Measurements from ENCODE around the gene IPO13.
A peak's percentile ranks its signal among the peaks of the same experiment; 100 is the strongest.

IPO13 gene

GRCh38 chr1:43970911-43971310 lies 24.2 kb downstream of the IPO13 start:
- no peak for DNase-seq

DNA sequence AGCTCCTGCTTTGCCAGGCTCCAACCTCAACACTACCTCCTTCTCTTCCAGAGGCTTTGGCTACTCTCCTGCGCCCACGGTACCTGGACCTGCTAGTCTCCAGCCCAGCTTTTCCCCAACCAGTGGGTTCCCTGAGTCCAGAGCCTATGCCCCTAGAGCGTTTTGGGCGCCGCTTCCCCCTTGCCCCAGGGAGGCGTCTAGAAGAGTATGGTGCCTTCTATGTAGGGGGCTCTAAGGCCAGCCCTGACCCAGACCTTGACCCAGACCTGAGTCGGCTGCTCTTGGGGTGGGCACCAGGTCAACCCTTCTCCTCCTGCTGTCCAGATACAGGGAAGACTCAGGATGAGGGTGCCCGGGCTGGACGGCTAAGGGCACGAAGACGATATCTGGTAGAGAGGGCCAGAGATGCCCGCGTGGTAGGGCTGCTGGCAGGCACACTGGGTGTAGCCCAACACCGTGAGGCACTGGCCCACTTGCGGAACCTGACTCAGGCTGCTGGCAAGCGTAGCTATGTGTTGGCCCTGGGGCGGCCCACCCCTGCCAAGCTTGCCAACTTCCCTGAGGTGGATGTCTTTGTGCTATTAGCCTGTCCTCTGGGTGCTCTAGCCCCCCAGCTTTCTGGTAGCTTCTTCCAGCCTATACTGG lies 24.7 kb downstream of the IPO13 start:
- DNase-seq, result no peak

DNA sequence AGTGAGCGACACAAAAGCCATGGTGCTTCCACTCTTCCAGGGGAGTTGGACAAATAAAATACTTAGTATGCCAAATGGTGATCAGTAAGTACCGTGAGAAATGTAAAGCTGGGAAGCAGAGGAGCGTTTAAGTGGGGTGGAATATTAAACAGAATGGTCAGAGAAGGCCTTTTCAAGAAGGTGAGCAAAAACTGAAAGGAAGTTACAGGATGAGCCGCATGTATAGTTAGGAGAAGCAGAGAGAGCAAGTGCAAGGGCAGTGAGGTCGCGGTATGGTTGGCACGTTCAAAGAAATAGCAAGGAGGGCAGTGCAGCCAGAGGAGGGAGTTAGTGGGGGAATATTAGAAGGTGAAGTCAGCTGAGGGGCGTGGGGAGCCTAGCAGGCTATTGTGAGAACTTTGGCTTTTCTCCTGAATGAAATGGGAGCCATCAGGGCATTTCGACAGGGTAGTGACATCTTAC lies 27.3 kb downstream of the IPO13 start:
- DNase-seq, result no peak

- peak; percentile 68 to 99 (median 94) for DNase-seq
Observed at GRCh38 chr1:43974443-43975248, 27.9 kb downstream of the IPO13 start, which contains the start of gene ATP6V0B. ATP6V0B (plus strand) TSS chr1:43974960; CDS start chr1:43975041, 81 bp downstream.

DNA sequence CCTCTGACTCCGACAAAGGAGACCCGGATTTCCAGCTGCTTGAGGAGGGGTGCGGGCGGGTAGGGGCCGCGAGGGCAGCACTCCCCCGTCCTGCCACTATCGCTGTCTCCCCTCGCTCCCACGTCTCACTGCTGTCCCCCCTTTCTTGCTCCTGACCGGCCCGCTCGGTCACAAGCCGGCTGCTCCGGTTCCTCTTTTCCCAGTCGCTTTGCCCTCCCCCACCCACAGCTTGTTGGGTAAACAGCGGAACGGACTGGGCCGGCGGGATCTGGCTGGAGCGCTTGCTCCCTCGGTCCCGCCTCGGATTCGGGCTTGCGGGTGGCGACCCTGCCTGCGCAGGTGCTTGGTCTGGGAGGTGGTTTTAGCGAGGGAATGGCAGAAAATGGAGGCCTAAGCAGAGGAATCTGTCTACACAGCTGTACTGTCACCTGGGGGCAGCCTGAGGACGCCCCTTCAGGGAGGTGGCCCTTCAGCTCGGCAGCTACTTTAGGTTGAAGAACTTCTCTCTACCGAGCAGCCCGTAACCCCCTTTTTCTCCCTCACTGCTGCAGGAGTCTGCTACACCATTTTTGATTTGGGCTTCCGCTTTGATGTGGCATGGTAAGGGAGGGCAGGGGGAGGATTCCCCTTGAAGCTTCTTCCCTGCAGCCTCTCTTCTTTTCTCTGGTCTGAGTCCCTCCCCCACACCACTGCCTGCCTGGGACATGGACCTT lies 28.7 kb downstream of the IPO13 start:
- DNase-seq, result peak in 26 of 56 donors; percentile 18 to 58 (median 44)

GRCh38 chr1:43976045-43976444 lies 29.3 kb downstream of the IPO13 start:
- DNase-seq, result no peak

DNA sequence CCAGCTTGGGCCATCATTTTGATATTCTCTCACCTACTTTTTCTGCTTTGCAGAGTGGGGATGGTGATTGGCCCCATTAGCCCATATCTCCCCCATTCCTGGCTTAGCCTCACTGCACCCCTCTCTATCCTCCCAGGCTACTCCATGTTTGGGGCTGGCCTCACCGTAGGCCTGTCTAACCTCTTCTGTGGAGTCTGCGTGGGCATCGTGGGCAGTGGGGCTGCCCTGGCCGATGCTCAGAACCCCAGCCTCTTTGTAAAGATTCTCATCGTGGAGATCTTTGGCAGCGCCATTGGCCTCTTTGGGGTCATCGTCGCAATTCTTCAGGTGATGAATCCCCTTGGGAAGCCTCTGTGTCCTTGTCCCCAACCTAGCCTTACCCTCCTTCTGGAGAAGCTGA lies 30.1 kb downstream of the IPO13 start:
- DNase-seq, result no peak

DNA sequence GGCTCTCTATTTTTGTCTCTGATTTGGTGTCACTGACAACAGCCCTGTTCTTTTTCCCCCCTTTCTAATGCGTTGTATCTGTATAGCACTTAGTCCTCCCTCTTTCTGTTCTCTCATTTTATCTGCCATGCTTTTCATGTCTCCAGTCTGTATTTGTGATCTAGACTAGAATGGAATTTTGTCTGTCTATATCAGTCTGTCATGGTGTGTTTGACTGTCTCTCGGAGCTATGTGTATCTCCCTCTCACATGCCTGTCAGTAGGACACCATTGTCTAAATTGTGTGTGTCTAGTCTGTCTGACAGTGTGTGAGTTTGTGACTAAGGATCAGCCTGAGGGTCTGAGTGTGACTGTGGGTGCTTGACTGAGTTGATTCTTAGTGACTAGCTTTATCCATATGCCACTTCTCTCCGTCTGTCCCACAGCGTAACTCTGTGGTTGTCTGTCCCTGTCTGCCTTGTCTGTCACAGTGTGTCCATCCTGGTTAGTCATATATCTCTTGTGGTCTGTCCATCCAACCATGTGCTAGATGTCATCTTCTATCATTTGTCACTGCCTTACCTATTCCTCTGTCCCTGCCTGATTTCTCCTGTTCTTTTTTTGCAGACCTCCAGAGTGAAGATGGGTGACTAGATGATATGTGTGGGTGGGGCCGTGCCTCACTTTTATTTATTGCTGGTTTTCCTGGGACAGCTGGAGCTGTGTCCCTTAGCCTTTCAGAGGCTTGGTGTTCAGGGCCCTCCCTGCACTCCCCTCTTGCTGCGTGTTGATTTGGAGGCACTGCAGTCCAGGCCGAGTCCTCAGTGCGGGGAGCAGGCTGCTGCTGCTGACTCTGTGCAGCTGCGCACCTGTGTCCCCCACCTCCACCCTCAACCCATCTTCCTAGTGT lies 30.9 kb downstream of the IPO13 start:
- DNase-seq, result no peak

GRCh38 chr1:43978264-43978550 lies 31.5 kb downstream of the IPO13 start:
- no peak for DNase-seq

GRCh38 chr1:43978551-43979260 lies 32.0 kb downstream of the IPO13 start, which contains the start of gene B4GALT2:
B4GALT2 (plus strand) TSS chr1:43979210; CDS start chr1:43981161, 1,951 bp downstream.
- peak in 35 of 56 donors; percentile 6 to 76 (median 30) for DNase-seq

GRCh38 chr1:43979261-43979527 lies 32.4 kb downstream of the IPO13 start:
- no peak for DNase-seq

DNA sequence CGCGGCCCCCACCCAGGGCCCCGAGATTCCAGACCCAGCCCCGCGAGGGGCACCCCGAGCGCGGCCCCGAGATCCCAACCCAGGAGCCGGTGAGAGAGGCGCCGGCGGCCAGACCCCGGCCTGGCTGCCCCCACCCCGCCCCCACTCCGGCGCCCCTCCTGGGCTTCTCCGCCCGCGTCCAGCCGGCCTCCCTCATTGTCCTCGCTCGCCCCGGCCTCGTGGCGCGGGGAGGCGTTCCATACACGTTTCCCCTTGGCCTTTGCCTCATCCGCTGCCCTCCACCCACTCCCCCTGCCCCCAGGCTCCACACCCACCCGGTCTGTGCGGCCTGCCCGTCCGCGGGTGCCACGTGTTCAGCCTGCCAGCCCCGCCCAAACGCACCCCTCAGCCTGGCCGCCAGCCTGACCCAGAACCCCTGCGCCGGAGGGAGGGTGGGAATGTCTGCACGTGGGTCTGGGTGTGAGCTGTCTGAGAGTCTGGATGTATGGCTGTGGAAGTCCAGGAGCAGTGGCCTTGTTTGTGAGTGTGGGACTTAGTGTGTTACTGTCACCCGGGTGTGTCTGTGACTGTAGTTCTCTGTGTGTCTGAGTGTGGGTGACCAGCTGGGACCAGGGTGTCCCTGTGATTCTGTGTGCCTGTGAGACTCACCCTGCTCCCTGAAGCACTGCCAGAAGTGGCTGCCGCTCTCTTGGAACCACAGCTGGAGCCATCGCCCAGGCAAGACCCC lies 32.9 kb downstream of the IPO13 start:
- DNase-seq, result peak in 31 of 56 donors; percentile 6 to 67 (median 29)

GRCh38 chr1:43980255-43981134 lies 33.7 kb downstream of the IPO13 start:
- DNase-seq, result no peak

DNA sequence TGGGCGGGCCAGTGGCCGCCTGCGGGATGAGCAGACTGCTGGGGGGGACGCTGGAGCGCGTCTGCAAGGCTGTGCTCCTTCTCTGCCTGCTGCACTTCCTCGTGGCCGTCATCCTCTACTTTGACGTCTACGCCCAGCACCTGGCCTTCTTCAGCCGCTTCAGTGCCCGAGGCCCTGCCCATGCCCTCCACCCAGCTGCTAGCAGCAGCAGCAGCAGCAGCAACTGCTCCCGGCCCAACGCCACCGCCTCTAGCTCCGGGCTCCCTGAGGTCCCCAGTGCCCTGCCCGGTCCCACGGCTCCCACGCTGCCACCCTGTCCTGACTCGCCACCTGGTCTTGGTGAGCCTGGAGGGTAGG lies 34.4 kb downstream of the IPO13 start:
- DNase-seq, result no peak

GRCh38 chr1:43981636-43982035 lies 34.9 kb downstream of the IPO13 start:
- no peak for DNase-seq

- no peak for DNase-seq
Observed at GRCh38 chr1:43982241-43982640, 35.5 kb downstream of the IPO13 start.

DNA sequence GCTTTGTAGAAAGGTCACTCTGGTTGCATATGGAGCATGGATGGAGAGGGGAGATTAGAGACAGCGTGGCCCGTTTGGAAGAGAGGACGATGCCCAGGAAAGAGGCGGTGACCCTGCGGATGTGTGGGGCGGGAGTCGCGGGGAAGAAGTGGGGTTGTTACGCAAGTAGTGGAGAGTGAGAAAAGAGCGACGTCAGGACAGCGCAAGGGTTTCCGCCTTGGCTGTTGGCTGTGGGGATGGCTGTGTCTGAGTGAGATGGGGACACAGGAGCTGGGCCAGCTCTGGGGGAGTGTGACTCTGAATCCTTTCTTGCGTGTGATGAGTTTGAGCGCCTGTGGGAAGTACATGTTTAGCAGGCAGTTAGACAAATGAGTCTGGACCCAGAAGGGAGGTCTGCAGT lies 36.1 kb downstream of the IPO13 start:
- no peak for DNase-seq

DNA sequence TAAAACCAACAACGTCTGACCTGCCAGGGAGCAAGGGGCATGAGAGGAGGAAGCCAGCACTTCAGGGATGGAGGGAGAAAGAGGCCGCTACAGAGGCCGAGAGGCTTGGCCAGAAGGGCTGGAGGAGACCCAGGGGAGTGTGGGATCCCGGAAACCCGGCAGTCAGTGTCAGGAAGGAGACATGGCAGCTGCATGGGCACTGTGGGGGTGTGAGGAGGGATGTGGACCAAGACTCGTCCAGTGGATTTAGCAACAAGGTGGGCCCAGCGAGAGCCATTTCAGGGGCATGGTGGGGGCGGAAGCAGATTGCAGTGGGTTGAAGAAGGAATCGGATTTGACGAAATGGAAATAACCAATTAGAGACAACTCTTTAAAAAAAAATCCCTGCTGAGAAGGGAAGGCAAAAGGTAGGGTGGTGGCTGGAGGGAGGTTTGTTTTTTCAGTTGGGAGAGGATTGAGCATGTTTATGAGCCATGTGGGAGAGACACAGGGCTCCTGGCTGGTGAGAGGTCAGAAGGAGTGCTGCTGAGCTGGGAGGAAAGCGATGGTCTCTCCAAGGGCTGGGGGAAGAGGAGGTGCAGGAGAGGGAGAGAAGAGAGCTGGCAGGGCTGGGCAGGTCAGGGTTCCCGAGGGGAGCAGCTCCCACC lies 36.6 kb downstream of the IPO13 start:
- DNase-seq, result no peak

GRCh38 chr1:43984855-43985254 lies 38.1 kb downstream of the IPO13 start:
- DNase-seq, result no peak

Data from nucleus accumbens (tissue), 56 donors.